HepG2 (cell line): ENCODE measurements around the gene DDX1. TPM values are rescaled to one million over a fixed set of nuclear protein-coding genes. Genes with fewer than 3 reads are reported as not detected.

Experiments used
- HDAC6 ChIP-seq: fragments of 200-600 bp; sonication (generic); IDR thresholded peaks from 2 replicates; pipeline ENCODE4 v1.7.0; 2017; ENCODE audit warnings: mild to moderate bottlenecking, antibody characterized with exemption, low read length, low read depth
- KMT2A ChIP-seq: sonication (generic); formaldehyde crosslinking; IDR thresholded peaks from 2 replicates; pipeline ENCODE4 v1.4.0; 2020; ENCODE audit warnings: missing genetic modification reagents
- NFYB ChIP-seq: sonication (generic); formaldehyde crosslinking; IDR thresholded peaks from 2 replicates; pipeline ENCODE4 v1.4.0; 2020; ENCODE audit warnings: missing genetic modification reagents
- RBFOX2 ChIP-seq: fragments of 200-400 bp; formaldehyde crosslinking; IDR thresholded peaks from 2 replicates; pipeline ENCODE4 v1.6.1; 2017; ENCODE audit warnings: low read depth, mild to moderate bottlenecking, low read length
- SOX6 ChIP-seq, 2 experiments: fragments of 450-650 bp in 1 of 2; sonication (generic) in 1 of 2; formaldehyde crosslinking in 1 of 2; IDR thresholded peaks; 2 replicates each; pipeline versions ENCODE4 v1.4.0 to v1.6.1; 2017 to 2020; ENCODE audit warnings: antibody characterized with exemption in 1 of 2, mild to moderate bottlenecking in 1 of 2, missing genetic modification reagents in 1 of 2
- ZHX2 ChIP-seq, 2 experiments: sonication (generic) in 1 of 2; formaldehyde crosslinking in 1 of 2; IDR thresholded peaks; 2 replicates each; pipeline versions ENCODE4 v1.6.1 to v1.9.0; 2014 to 2022; ENCODE audit warnings: antibody characterized with exemption in 1 of 2, borderline replicate concordance in 1 of 2, inconsistent platforms in 1 of 2, low read depth in 1 of 2, missing genetic modification reagents in 1 of 2
- ZNF709 ChIP-seq: sonication (generic); formaldehyde crosslinking; IDR thresholded peaks from 2 replicates; pipeline ENCODE4 v1.5.0; 2020; ENCODE audit warnings: mild to moderate bottlenecking, missing genetic modification reagents
- ZNF790 ChIP-seq: sonication (generic); formaldehyde crosslinking; IDR thresholded peaks from 2 replicates; pipeline ENCODE4 v1.8.0; 2022; ENCODE audit warnings: missing genetic modification reagents, mild to moderate bottlenecking, borderline replicate concordance
- polyA plus RNA-seq, 8 experiments: library from polyadenylated mRNA; depleted of rRNA in 3 of 8; stranded (reverse) in 7 of 8; unstranded in 1 of 8; fragments of >200 nt; fragmentation: Illumina TruSeq in 4 of 8; extraction: Trizol in 4 of 8; gene quantifications; 2 replicates each; pipeline versions ENCODE4 v1.2.1 to v1.2.3, GENCODE V29; 2011 to 2016; ENCODE audit warnings: low read depth in 4 of 8, missing spikeins in 1 of 8, mixed read lengths in 1 of 8; ENCODE audit not compliant: insufficient read depth in 1 of 8
- total RNA-seq, 5 experiments: library from RNA; depleted of rRNA; stranded (reverse); fragments of >200 nt; fragmentation: Illumina TruSeq; extraction: Trizol; gene quantifications; 2 replicates each; pipeline ENCODE4 v1.2.3, GENCODE V29; 2016; ENCODE audit warnings: low read depth in 1 of 5

DDX1 gene
- total and polyA plus RNA-seq, 2 of the 13 experiments (the other 11 are each of a cell fraction or from before 2014, with no cell fraction given) = 81.6 to 130 TPM

DNA sequence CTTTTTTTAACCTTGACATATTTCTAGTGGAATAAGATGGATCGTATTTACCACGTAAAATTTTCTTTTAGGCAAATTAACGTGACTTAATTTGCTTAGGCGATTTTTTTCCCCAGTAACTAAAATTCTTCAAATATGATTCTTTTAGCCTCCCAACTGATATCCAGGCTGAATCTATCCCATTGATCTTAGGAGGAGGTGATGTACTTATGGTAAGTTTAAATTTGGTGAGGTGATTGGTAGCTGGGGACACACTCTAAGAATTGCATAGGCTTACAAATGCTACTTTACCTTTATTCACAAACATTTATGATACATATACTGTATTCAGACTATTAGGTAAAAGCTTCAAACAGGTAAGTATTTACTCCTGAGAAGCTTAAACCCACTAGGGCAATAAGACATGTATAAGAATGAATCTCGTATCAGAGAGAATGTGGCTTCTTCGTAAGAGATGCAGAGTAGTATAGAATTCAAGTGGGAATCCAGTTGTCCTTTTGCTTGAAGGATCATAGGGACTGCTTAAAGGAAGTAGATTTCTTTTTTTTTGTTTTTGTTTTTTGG, 3.8 kb downstream of the DDX1 start (continued):
- TF ChIP-seq SOX6 (IDR thresholded peaks at IDR 0.05) (no peak), SOX6 (CRISPR knock-in tag; IDR thresholded peaks at IDR 0.05) (no peak), ZNF790 (CRISPR knock-in tag) (no peak), RBFOX2 (no peak), ZHX2 (IDR thresholded peaks at IDR 0.05; ENCODE audit: low read depth) (no peak), ZHX2 (CRISPR knock-in tag; IDR thresholded peaks at IDR 0.05; ENCODE audit: borderline replicate concordance) (no peak), NFYB (CRISPR knock-in tag) (no peak), ZNF709 (CRISPR knock-in tag) (no peak), KMT2A (CRISPR knock-in tag) (no peak), HDAC6 (no peak)
